ENCODE results near the gene OTUD1. TPM values are rescaled to one million over a fixed set of nuclear protein-coding genes. Genes with fewer than 3 reads are reported as not detected.

OTUD1 gene
- total RNA-seq, 1 experiment from 2014 or later: 23.9 TPM

DNA sequence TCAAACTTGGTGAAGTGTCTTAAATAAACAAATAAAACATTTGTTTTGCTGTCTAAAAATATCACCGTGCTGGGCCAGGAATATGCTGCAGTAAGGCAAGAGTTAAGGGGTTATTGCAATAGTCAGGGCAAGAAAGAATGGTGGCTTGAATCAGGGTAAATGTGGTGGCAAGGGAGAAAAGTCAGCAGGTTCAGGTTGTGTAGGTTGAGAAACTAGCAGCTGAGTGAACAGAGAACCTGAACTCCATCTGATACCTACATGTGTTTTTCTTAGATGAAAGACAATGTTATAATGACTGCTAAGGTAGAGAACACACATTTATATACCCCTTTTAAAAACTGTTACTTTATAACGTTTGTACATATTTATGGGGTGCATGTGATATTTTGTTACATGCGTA is 28.7 kb downstream of the OTUD1 start:
- no peak for DNase-seq (ENCODE audit: low spot score)
- H3K4me1 ChIP-seq (ENCODE audit: insufficient read depth, low read length, poor library complexity, severe bottlenecking): no peaks in the 10 kb centered on the region
- TF ChIP-seq EZH2 (IDR thresholded peaks at IDR 0.05; ENCODE audit: borderline replicate concordance, low read depth, low read length, poor library complexity, severe bottlenecking): no peak
- TF ChIP-seq, protein P1, sequence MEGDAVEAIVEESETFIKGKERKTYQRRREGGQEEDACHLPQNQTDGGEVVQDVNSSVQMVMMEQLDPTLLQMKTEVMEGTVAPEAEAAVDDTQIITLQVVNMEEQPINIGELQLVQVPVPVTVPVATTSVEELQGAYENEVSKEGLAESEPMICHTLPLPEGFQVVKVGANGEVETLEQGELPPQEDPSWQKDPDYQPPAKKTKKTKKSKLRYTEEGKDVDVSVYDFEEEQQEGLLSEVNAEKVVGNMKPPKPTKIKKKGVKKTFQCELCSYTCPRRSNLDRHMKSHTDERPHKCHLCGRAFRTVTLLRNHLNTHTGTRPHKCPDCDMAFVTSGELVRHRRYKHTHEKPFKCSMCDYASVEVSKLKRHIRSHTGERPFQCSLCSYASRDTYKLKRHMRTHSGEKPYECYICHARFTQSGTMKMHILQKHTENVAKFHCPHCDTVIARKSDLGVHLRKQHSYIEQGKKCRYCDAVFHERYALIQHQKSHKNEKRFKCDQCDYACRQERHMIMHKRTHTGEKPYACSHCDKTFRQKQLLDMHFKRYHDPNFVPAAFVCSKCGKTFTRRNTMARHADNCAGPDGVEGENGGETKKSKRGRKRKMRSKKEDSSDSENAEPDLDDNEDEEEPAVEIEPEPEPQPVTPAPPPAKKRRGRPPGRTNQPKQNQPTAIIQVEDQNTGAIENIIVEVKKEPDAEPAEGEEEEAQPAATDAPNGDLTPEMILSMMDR (conservative IDR thresholded peaks at IDR 0.05; ENCODE audit: low read depth, low read length): no peak
- BruUV-seq (replicated peaks): no TSS peak
- ChIA-PET POLR2A (ENCODE audit: low non-redundant PET) (no interaction called here), CTCF (no interaction called here)
- no peak overlapping the region for H3K4me3 ChIP-seq (ENCODE audit: low read depth, low read length, poor library complexity, severe bottlenecking)
- H3K36me3 ChIP-seq (ENCODE audit: insufficient read depth, low read length, poor library complexity, severe bottlenecking): no peaks in the 10 kb centered on the region
- H3K27ac ChIP-seq (ENCODE audit: low read depth, low read length, poor library complexity, severe bottlenecking): no peak overlapping the region
- no peaks in the 10 kb centered on the region for H3K9me3 ChIP-seq (ENCODE audit: low read depth, low read length, poor library complexity, severe bottlenecking)
- intact Hi-C loops (cut with micrococcal nuclease; ENCODE audit: unreplicated experiment): no loop called here
- H3K27me3 ChIP-seq (replicated peaks; ENCODE audit: insufficient read depth, low read depth, low read length, poor library complexity): no peaks in the 10 kb centered on the region

- DNase-seq (ENCODE audit: low spot score): no peak
- Histone ChIP-seq H3K4me3 (ENCODE audit: low read depth, low read length, poor library complexity, severe bottlenecking) (no peak overlapping the region), H3K36me3 (ENCODE audit: insufficient read depth, low read length, poor library complexity, severe bottlenecking) (no peaks in the 10 kb centered on the region), H3K9me3 (ENCODE audit: low read depth, low read length, poor library complexity, severe bottlenecking) (no peaks in the 10 kb centered on the region), H3K27ac (ENCODE audit: low read depth, low read length, poor library complexity, severe bottlenecking) (no peak overlapping the region), H3K4me1 (ENCODE audit: insufficient read depth, low read length, poor library complexity, severe bottlenecking) (no peaks in the 10 kb centered on the region), H3K27me3 (replicated peaks; ENCODE audit: insufficient read depth, low read depth, low read length, poor library complexity) (no peaks in the 10 kb centered on the region)
- POLR2A ChIA-PET (ENCODE audit: low non-redundant PET): no interaction called here
- CTCF ChIA-PET: no interaction called here
- intact Hi-C loops (cut with micrococcal nuclease; ENCODE audit: unreplicated experiment): no loop called here
- no TSS peak for BruUV-seq (replicated peaks)
- no peak for TF ChIP-seq EZH2 (IDR thresholded peaks at IDR 0.05; ENCODE audit: borderline replicate concordance, low read depth, low read length, poor library complexity, severe bottlenecking)
- TF ChIP-seq, protein P1 (conservative IDR thresholded peaks at IDR 0.05; ENCODE audit: low read depth, low read length): no peak
Observed at GRCh38 chr10:23469596-23470237, 30.8 kb downstream of the OTUD1 start.

DNA sequence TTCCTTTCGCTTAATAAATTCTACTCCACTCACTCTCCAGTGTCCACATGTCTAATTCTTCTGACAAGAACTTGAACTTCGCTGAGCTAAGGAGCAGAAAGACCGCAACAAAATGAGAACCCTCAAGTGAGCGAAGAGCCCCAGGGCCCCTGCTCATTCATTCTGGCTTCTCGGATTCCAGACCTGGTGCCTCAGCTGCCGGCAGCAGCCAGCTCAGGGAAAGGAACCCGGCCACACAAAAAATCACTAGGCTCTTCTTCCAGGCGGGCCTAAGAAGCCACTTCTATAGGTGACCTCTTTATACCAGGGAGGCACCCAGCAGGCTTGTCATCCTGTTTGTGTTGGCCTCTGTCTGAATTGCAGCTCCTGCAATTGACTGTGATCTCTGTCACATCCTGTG is 33.3 kb downstream of the OTUD1 start:
- intact Hi-C loops (cut with micrococcal nuclease; ENCODE audit: unreplicated experiment): no loop called here
- H3K4me1 ChIP-seq (ENCODE audit: insufficient read depth, low read length, poor library complexity, severe bottlenecking): no peaks in the 10 kb centered on the region
- H3K27ac ChIP-seq (ENCODE audit: low read depth, low read length, poor library complexity, severe bottlenecking): no peak overlapping the region
- no peaks in the 10 kb centered on the region for H3K9me3 ChIP-seq (ENCODE audit: low read depth, low read length, poor library complexity, severe bottlenecking)
- H3K27me3 ChIP-seq (replicated peaks; ENCODE audit: insufficient read depth, low read depth, low read length, poor library complexity): no peaks in the 10 kb centered on the region
- BruUV-seq (replicated peaks): no TSS peak
- H3K36me3 ChIP-seq (ENCODE audit: insufficient read depth, low read length, poor library complexity, severe bottlenecking): no peaks in the 10 kb centered on the region
- TF ChIP-seq, protein P1 (conservative IDR thresholded peaks at IDR 0.05; ENCODE audit: low read depth, low read length): no peak
- TF ChIP-seq EZH2 (IDR thresholded peaks at IDR 0.05; ENCODE audit: borderline replicate concordance, low read depth, low read length, poor library complexity, severe bottlenecking): no peak
- POLR2A ChIA-PET (ENCODE audit: low non-redundant PET): no interaction called here
- CTCF ChIA-PET: no interaction called here
- H3K4me3 ChIP-seq (ENCODE audit: low read depth, low read length, poor library complexity, severe bottlenecking): no peak overlapping the region
- no peak for DNase-seq (ENCODE audit: low spot score)

All from A673 (cell line).